ENCODE data around the gene UIMC1. TPM values are rescaled to one million over a fixed set of nuclear protein-coding genes. Genes with fewer than 3 reads are reported as not detected.

The UIMC1 gene
- total RNA-seq, 2 experiments from 2014 or later: 42.7 to 78.5 TPM

DNA sequence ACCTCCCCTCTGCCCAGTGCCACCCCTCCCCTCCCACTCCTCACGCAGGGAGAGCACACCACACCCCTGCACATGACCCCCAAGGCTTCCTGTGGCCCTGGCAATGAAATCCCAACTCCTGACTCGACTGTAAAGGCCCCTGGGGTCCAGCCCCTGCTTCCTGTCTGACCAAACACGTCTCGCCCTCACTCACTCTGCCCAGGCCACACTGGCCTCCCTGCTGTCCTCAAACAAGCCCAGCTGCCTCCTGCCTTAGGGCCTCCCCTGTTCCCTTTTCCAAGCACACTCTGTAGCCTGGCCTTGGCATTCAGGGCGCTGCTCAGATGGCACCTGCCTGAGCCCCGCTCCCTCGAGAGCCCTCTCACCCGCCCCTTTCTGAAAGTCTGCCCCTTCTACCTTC lies 149.8 kb downstream of the UIMC1 start:
- POLR2A ChIA-PET: no interaction called here
- CTCF ChIA-PET (ENCODE audit: unreplicated experiment): no interaction called here
- Histone ChIP-seq H4K20me1 (ENCODE audit: insufficient read depth, low read length) (no peaks in the 10 kb centered on the region), H3K27ac (ENCODE audit: low read depth, low read length, poor library complexity, severe bottlenecking) (no peak overlapping the region), H3K4me3 (ENCODE audit: low read depth, low read length, poor library complexity, severe bottlenecking) (no peak overlapping the region), H3K4me2 (ENCODE audit: low read length) (no peak overlapping the region), H3K36me3 (ENCODE audit: insufficient read depth, low read length) (no peaks in the 10 kb centered on the region), H3K9me3 (ENCODE audit: low read length) (no peaks in the 10 kb centered on the region), H3K4me1 (ENCODE audit: insufficient read depth, low read length, poor library complexity, severe bottlenecking) (no peaks in the 10 kb centered on the region), H2AFZ (ENCODE audit: low read length) (no peak overlapping the region), H3K9me2 (ENCODE audit: insufficient read depth, low read length) (no peaks in the 10 kb centered on the region), H3K79me2 (ENCODE audit: insufficient read depth, low read depth, low read length) (no peaks in the 10 kb centered on the region)
- TF ChIP-seq, protein P1, sequence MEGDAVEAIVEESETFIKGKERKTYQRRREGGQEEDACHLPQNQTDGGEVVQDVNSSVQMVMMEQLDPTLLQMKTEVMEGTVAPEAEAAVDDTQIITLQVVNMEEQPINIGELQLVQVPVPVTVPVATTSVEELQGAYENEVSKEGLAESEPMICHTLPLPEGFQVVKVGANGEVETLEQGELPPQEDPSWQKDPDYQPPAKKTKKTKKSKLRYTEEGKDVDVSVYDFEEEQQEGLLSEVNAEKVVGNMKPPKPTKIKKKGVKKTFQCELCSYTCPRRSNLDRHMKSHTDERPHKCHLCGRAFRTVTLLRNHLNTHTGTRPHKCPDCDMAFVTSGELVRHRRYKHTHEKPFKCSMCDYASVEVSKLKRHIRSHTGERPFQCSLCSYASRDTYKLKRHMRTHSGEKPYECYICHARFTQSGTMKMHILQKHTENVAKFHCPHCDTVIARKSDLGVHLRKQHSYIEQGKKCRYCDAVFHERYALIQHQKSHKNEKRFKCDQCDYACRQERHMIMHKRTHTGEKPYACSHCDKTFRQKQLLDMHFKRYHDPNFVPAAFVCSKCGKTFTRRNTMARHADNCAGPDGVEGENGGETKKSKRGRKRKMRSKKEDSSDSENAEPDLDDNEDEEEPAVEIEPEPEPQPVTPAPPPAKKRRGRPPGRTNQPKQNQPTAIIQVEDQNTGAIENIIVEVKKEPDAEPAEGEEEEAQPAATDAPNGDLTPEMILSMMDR (conservative IDR thresholded peaks at IDR 0.05; ENCODE audit: low read length): no peak
- no peak for TF ChIP-seq EZH2phosphoT487 (IDR thresholded peaks at IDR 0.05; ENCODE audit: borderline replicate concordance, low read depth, low read length)
- DNase-seq (ENCODE audit: low spot score): no peak
- intact Hi-C loops (cut with micrococcal nuclease; ENCODE audit: unreplicated experiment): no loop called here
- BruUV-seq (replicated peaks): no TSS peak

DNA sequence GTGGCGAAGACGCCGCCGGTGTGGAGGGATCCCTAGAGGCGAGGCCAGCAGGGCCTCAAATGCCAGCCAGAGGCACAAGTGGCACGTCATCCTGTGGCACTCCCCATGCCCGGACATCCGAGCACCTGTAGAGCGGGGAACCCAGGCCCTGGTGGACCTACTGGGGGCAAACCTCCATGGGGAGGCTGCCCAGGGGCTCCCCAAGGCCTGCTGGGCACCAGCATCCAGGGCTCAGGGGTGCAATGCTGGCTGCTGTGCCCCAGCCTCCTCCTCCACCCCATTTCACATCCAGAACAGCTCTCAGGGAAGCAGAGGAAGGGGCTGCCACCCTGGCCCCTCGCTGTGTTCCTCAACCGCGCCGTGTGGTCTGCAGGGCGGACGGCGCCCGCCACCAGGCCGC lies 151.0 kb downstream of the UIMC1 start:
- Histone ChIP-seq H3K27ac (ENCODE audit: low read depth, low read length, poor library complexity, severe bottlenecking) (no peak overlapping the region), H4K20me1 (ENCODE audit: insufficient read depth, low read length) (no peaks in the 10 kb centered on the region), H3K4me1 (ENCODE audit: insufficient read depth, low read length, poor library complexity, severe bottlenecking) (no peaks in the 10 kb centered on the region), H3K79me2 (ENCODE audit: insufficient read depth, low read depth, low read length) (no peaks in the 10 kb centered on the region), H3K4me2 (ENCODE audit: low read length) (no peak overlapping the region), H3K4me3 (ENCODE audit: low read depth, low read length, poor library complexity, severe bottlenecking) (no peak overlapping the region), H3K9me2 (ENCODE audit: insufficient read depth, low read length) (no peaks in the 10 kb centered on the region), H3K36me3 (ENCODE audit: insufficient read depth, low read length) (no peaks in the 10 kb centered on the region), H3K9me3 (ENCODE audit: low read length) (no peaks in the 10 kb centered on the region), H2AFZ (ENCODE audit: low read length) (no peak overlapping the region)
- intact Hi-C loops (cut with micrococcal nuclease; ENCODE audit: unreplicated experiment): no loop called here
- CTCF ChIA-PET (ENCODE audit: unreplicated experiment): no interaction called here
- POLR2A ChIA-PET: interaction anchor here (0.6 kb wide), 1 partner anchor 105 kb away, joined by 3 read pairs; no protein-coding TSS in a partner anchor
- BruUV-seq (replicated peaks): no TSS peak
- no peak for DNase-seq (ENCODE audit: low spot score)
- TF ChIP-seq EZH2phosphoT487 (IDR thresholded peaks at IDR 0.05; ENCODE audit: borderline replicate concordance, low read depth, low read length): no peak
- TF ChIP-seq, protein P1 (conservative IDR thresholded peaks at IDR 0.05; ENCODE audit: low read length): no peak

Other genes with a start within 250 kb of the UIMC1 start
- gene UNC5A, start 196.2 kb downstream of the UIMC1 start, total RNA-seq (2014; rRNA removed; shearing (Covaris generic)): not detected in 2 replicates
- gene UNC5A, start 196.2 kb downstream of the UIMC1 start, total RNA-seq (2022): not detected in 2 replicates
- gene HK3, start 107.4 kb downstream of the UIMC1 start, total RNA-seq (2014; rRNA removed; shearing (Covaris generic)): 0.38 TPM in 1 of 2 replicates, not detected in the other
- not detected in 2 replicates for gene HK3, start 107.4 kb downstream of the UIMC1 start, total RNA-seq (2022)
- gene ZNF346, start 15.9 kb upstream of the UIMC1 start, total RNA-seq (2014; rRNA removed; shearing (Covaris generic)): 31.8 and 36.6 TPM in 2 replicates
- 39.7 and 42.4 TPM in 2 replicates for gene ZNF346, start 15.9 kb upstream of the UIMC1 start, total RNA-seq (2022)
- 0.39 and 1.2 TPM in 2 replicates for gene FGFR4, start 80.1 kb upstream of the UIMC1 start, total RNA-seq (2014; rRNA removed; shearing (Covaris generic))
- gene FGFR4, start 80.1 kb upstream of the UIMC1 start, total RNA-seq (2022): 3.5 and 4.5 TPM in 2 replicates
- 59.6 and 64.3 TPM in 2 replicates for gene NSD1, start 127.0 kb upstream of the UIMC1 start, total RNA-seq (2014; rRNA removed; shearing (Covaris generic))
- gene NSD1, start 127.0 kb upstream of the UIMC1 start, total RNA-seq (2022): 132 and 142 TPM in 2 replicates